ENCODE results near the gene ITSN1.

Gene ITSN1

GRCh38 chr21:33895356-33895755, 253.1 kb downstream of the ITSN1 start:
- Mint-ChIP-seq H3K4me3 (peak overlapping the region; percentile 65 to 82 (median 75)), H3K36me3 (ENCODE audit: low read depth) (peaks cover 4% of the 10 kb centered on the region), H3K27me3 (ENCODE audit: low read depth) (peaks cover 7% of the 10 kb centered on the region), H3K4me1 (peaks cover 14% of the 10 kb centered on the region), H3K9me3 (no peaks in the 10 kb centered on the region), H3K27ac (peak overlapping the region; percentile 81 to 93 (median 93))
- no peak for TF ChIP-seq CTCF (IDR thresholded peaks at IDR 0.05; ENCODE audit: unreplicated experiment in 3 of 3)

DNA sequence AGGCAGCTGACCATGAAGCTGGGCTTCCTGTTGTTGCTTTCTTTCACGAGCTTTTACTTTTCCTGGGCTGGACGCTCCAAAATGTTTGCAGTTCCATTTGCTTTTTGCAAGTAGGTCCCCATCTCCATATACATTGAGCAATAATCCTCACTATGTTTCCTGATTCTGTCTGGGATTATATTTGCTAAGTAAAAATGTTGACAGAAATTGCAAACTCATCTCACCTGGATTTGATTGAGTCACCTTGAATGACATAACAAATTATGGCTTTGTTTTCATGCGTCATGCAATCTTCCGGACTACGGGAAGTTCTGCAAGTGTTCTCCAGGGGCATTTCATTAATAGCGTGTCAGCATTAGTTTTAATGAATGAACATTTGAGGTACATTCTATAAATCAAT, 254.4 kb downstream of the ITSN1 start:
- no peak for TF ChIP-seq CTCF (IDR thresholded peaks at IDR 0.05; ENCODE audit: unreplicated experiment in 3 of 3)
- Mint-ChIP-seq H3K27ac (peak overlapping the region in 1 of 3 experiments; percentile 14), H3K4me3 (no peak overlapping the region), H3K4me1 (peaks cover 14% of the 10 kb centered on the region), H3K36me3 (ENCODE audit: low read depth) (peaks cover 10% of the 10 kb centered on the region), H3K9me3 (no peaks in the 10 kb centered on the region), H3K27me3 (ENCODE audit: low read depth) (peaks cover 7% of the 10 kb centered on the region)

GRCh38 chr21:33897098-33897497, 254.8 kb downstream of the ITSN1 start:
- H3K9me3 Mint-ChIP-seq: no peaks in the 10 kb centered on the region
- peaks cover 14% of the 10 kb centered on the region for H3K4me1 Mint-ChIP-seq
- peak overlapping the region in 1 of 3 experiments; percentile 82 for H3K27ac Mint-ChIP-seq
- H3K27me3 Mint-ChIP-seq (ENCODE audit: low read depth): peaks cover 7% of the 10 kb centered on the region
- H3K4me3 Mint-ChIP-seq: no peak overlapping the region
- no peak for TF ChIP-seq CTCF (IDR thresholded peaks at IDR 0.05; ENCODE audit: unreplicated experiment in 3 of 3)
- peaks cover 12% of the 10 kb centered on the region for H3K36me3 Mint-ChIP-seq (ENCODE audit: low read depth)

- no peak overlapping the region for H3K27ac Mint-ChIP-seq
- no peak for TF ChIP-seq CTCF (IDR thresholded peaks at IDR 0.05; ENCODE audit: unreplicated experiment in 3 of 3)
- no peak overlapping the region for H3K4me3 Mint-ChIP-seq
- peaks cover 17% of the 10 kb centered on the region for H3K36me3 Mint-ChIP-seq (ENCODE audit: low read depth)
- peaks cover 14% of the 10 kb centered on the region for H3K4me1 Mint-ChIP-seq
- no peaks in the 10 kb centered on the region for H3K9me3 Mint-ChIP-seq
- H3K27me3 Mint-ChIP-seq (ENCODE audit: low read depth): peaks cover 7% of the 10 kb centered on the region
Observed at GRCh38 chr21:33897739-33898138, 255.4 kb downstream of the ITSN1 start.

- H3K9me3 Mint-ChIP-seq: no peaks in the 10 kb centered on the region
- H3K4me1 Mint-ChIP-seq: peaks cover 14% of the 10 kb centered on the region
- no peak overlapping the region for H3K27ac Mint-ChIP-seq
- H3K27me3 Mint-ChIP-seq (ENCODE audit: low read depth): peaks cover 7% of the 10 kb centered on the region
- no peak for TF ChIP-seq CTCF (IDR thresholded peaks at IDR 0.05; ENCODE audit: unreplicated experiment in 3 of 3)
- peaks cover 26% of the 10 kb centered on the region for H3K36me3 Mint-ChIP-seq (ENCODE audit: low read depth)
- H3K4me3 Mint-ChIP-seq: no peak overlapping the region
Observed at GRCh38 chr21:33898586-33898985, 256.3 kb downstream of the ITSN1 start.

DNA sequence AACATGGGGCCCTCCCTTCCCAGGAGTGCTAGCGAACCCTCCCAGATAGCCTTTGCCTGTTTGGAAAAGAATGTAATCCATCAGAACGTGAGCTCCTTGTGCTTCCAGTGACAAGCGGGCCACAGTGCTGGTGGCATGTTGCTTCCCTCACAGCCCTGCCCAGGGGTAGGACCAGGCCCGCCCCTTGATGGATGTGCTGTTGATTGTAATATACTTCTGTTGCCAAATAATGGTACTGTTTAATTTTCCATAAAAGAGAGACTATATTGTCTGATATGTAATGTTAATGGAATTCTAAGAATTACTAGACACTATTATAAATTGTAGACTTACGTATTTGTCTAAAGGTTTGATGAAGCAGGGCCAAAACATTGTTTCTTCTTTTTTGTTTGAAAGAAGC, 256.9 kb downstream of the ITSN1 start:
- H3K9me3 Mint-ChIP-seq: no peaks in the 10 kb centered on the region
- TF ChIP-seq CTCF (IDR thresholded peaks at IDR 0.05; ENCODE audit: unreplicated experiment in 3 of 3): no peak
- peaks cover 7% of the 10 kb centered on the region for H3K27me3 Mint-ChIP-seq (ENCODE audit: low read depth)
- H3K4me3 Mint-ChIP-seq: no peak overlapping the region
- H3K36me3 Mint-ChIP-seq (ENCODE audit: low read depth): peaks cover 26% of the 10 kb centered on the region
- H3K4me1 Mint-ChIP-seq: peaks cover 14% of the 10 kb centered on the region
- peak overlapping the region in 1 of 3 experiments; percentile 29 for H3K27ac Mint-ChIP-seq
